Gastroesophageal sphincter (tissue), 3 donors: ENCODE data around the gene NFIA.

Experiments
- CTCF ChIP-seq, 4 experiments: fragments of 200-600 bp in 2 of 4; fragments of 450-650 bp in 2 of 4; sonication (generic) in 1 of 4; IDR thresholded peaks; one replicate each; pipeline ENCODE4 v1.5.1; 2017 to 2019; ENCODE audit warnings: antibody characterized with exemption in 4 of 4, mild to moderate bottlenecking in 2 of 4, moderate library complexity in 2 of 4
- POLR2A ChIP-seq, 2 donors: fragments of 450-650 bp; IDR thresholded peaks; one replicate each; pipeline ENCODE4 v1.6.1; 2017; ENCODE audit warnings: antibody characterized with exemption in 2 of 2, mild to moderate bottlenecking in 2 of 2, moderate library complexity in 1 of 2

- TF ChIP-seq CTCF (IDR thresholded peaks at IDR 0.05) (no peak), POLR2A (IDR thresholded peaks at IDR 0.05) (no peak)
Measured at GRCh38 chr1:61169045-61169444, 86.7 kb downstream of the NFIA start.
